GM18861 (cell line): Measurements from ENCODE around the gene TMEM254.
"Not testable (repeated sequence)": the region's sequence is repeated elsewhere in the genome, so short reads cannot be mapped to it uniquely, and the experiment has no call there.

Experiments
- ATAC-seq: cut with Tn5 transposase; IDR thresholded peaks from one replicate; pipeline ENCODE4 v1.9.1; 2021; ENCODE audit not compliant: unreplicated experiment

The TMEM254 gene

GRCh38 chr10:80075781-80076180, 2.7 kb upstream of the TMEM254 start:
- no peak for ATAC-seq

GRCh38 chr10:80077869-80078447, 507 bp upstream of the TMEM254 start:
- no peak for ATAC-seq

DNA sequence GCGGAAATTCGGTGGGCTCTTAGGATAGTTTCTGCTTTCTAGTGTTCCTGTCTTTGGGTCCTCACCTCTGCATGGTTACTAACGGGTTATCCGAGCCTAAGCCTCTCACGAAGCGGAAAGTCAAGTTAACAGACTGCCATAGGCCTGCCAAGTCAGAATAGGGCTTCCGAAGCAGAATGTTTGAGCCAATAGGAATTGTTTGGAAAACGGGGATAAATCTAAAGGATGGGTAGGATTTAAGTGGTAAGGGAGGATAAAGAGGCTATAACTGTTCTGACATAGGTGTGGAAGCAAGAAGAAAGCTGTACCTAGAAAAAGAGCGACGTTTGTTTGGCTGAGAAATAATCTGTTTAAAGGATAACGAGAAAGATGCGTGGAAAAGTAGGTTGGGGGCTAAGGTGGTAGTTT, 851 bp downstream of the TMEM254 start:
- ATAC-seq: no peak

- ATAC-seq: no peak
Observed at GRCh38 chr10:80081026-80081425, 2.6 kb downstream of the TMEM254 start.

- no peak for ATAC-seq
Observed at GRCh38 chr10:80081801-80082750, 3.6 kb downstream of the TMEM254 start.

DNA sequence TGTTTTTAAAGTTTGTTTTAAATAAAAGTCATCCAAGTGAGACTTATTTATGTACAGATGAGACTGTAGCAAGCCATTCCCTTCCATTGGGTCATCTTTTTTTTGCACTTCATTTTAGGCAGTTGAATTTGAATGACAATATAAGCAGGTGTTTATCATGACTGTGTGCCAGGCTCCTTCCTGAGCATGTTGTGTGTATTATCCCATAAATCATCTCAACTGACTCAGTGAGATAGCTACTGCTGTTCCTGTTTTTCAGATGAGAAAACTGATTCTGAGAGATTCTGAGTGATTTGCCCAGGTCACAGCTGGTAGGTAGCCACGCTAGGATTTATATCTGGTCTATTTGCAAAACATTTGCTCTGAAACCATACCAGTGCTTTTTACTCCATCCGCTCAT, 11.7 kb downstream of the TMEM254 start:
- no peak for ATAC-seq

- no peak for ATAC-seq
Observed at GRCh38 chr10:80094231-80094630, 15.8 kb downstream of the TMEM254 start.

DNA sequence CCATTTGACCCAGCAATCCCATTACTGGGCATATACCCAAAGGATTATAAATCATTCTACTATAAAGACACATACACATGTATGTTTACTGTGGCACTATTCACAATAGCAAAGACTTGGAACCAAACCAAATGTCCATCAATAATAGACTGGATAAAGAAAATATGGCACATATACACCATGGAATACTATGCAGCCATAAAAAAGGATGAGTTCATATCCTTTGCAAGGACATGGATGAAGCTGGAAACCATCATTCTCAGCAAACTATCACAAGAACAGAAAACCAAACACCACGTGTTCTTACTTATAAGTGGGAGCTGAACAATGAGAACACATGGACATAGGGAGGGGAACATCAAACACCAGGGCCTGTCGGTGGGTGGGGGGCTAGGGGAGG, 19.8 kb downstream of the TMEM254 start:
- not testable (repeated sequence) for ATAC-seq

- ATAC-seq: not testable (repeated sequence)
Observed at GRCh38 chr10:80099295-80099694, 20.8 kb downstream of the TMEM254 start.

DNA sequence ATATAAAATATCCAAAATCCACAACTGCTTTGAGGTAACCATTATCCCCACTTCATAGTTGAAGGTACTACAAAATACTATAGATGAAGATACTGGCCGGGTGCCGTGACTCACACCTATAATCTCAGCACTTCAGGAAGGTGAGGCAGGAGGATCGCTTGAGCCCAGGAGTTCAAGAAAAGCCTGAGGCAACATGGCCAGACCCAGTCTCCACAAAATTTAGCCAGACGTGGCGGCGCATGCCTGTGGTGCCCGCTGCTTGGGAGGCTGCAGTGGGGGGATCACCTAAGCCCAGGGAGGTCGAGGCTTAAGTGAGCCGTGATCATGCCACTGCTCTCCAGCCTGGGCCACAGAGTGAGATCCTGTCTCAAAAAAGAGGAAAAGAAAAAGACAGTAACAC, 21.7 kb downstream of the TMEM254 start:
- no peak for ATAC-seq

DNA sequence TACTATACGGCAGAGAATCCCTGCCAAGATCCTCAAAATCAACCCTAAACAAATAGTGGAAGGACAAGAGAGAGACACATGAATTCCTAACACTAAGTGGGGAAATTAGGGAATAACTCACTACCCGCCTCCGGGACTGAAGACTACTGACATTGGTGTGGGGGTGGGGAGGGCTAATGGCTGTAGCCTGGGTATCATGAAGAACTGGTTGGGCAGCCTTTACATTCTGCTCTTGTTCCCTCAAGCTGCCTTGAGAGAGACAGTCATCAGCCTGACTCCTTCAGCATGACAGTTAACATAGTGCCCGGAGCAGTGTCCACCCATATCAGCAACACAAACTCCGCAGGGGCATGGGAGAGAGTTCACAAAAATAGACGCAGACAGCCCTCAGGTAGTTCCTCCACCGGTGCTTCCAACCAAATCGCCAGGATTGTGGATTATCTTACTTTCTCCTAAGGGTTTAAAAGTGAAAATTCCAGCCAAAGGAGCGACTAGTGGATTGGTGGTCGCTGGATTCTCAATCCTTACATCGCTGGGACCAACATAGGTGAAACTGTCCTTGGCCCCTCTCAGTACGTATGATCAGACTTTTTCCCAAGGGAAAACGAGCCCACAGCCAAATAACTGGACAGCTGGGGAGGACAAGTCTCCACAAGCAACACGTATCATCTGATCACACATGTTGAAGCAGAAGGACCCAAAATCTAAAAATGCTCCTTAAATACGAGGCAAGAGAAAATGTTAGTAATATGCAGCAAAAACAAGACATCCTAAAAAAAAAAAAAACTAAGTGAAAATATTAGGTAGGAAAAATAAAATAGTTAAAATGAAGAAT, 22.6 kb downstream of the TMEM254 start:
- ATAC-seq: no peak

DNA sequence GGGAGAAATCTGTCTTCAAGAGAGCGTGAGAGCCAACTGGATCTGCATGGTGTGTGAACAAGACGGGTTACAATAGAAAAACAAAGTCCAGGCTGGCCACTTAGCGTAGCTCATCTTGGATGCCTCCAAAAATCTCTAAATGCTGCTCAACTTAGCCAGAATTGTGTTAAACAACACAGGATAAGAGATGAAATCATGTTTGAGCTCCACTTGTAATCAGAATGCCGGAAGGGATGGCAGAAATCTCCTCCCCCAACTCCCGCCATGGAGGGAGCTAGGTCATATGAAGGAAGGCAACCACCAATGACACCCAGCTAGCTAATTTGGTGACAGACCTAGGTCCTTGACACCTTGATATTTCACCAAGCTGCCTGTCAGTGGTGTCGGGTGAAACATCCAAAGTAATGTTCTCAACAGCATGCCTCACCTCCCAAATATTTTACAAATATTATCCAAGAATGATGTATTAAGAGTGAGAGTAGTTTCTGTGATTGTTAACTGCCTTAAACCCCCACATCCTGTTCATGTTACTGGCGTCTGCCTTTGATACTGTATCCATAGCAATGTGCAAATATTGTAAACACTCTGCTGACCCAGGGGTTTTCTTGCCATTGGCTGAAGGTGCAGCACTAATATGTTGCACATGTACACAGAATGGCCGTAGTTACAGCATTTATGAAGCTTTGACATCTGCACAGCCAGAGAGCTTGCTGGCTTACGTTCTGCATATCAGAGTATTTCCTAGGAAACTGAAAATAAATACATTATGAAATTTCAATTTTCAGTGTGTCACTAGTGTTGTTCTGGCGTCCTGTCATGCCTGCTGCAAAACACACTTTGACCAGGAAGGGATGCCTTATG, 25.8 kb downstream of the TMEM254 start:
- ATAC-seq: peak; percentile 72

DNA sequence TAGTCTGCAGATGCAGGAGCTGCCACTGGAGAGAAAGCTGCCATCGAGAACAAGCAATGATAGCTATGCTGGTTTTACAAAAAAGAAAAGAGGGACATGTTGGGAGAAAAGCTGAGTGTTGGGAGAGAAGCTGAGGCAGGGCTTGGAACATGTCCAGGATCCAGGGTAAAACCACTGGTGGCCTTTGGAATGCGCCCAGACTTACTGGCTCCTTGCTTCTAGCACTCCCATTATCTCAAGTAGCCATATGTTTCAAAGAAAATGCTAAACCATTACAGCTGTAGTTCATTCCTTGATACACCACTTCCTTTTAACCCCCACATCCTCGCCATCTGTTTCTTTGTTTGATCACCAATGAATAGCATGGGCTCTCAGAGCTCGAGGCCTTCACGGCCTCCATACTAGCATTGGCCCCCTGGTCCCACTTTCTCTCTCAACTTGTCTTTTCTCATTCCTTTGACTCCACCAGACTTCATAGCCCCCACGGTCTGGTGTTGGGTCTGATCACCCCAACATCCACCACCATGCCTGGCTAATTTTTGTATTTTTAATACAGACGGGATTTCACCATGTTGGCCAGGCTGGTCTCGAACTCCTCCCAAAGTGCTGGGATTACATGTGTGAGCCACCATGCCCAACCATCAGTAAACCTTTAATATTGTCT, 30.2 kb downstream of the TMEM254 start:
- no peak for ATAC-seq

DNA sequence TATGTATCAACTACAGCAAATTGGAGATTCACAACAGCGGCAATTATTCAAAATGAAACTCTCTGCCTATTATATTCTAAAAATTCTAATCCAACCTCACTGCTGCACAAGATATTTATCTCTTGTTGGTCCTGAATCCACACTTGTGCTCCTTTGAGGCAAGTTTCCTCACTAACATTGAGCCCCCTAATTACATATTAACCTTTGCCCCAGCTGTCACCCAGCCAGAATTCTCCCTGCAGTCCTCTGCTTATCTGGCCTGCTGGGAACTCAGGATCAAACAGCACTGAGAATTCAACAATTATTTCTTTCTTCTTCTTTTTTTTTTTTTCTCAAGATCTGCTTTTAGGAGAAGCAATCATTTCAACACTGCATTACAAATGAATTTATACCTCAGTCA, 32.5 kb downstream of the TMEM254 start:
- ATAC-seq: no peak

DNA sequence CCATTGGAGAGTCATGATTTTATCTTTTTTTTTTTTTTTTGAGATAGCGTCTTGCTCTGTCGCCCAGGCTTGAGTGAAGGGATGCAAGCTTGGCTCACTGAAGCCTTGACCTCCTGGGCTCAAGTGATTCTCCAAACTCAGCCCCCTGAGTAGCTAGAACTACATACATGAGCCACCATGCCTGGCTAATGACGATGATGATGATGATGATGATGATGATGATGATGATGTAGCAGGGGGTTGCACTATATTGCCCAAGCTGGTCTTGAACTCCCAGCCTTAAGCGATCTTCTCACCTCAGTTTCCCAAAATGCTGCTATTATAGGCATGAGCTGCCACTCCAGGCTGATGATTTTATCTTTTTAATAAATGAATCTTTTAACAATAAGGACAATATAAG, 40.2 kb downstream of the TMEM254 start:
- ATAC-seq: no peak

DNA sequence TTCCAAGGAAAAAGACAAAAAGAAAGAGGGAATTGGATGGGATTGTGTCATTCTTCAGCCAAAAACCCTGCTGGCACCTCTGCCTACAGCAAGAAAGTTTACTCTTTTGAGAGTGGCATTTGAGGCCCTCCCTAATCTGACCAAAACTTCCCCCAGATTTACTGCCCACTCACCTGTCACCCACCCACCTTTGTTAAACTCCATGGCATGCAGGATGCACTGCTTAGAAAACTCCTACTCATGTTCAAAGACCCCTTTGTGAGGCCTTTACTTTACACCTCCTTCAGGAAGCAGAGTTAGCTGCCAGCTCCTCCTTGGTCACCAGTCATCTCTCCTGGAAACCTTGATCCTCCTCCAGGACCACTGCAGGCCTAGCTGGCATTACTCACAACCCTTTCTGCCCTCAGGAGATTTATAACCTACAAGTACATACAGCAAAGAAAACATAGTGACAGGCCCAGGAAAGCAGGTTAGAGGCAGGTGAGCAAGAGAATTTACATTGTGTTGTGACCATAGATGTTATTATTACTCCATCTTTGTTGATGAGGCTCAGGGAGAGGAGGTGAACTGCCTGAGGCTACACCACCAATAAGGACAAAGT, 43.7 kb downstream of the TMEM254 start:
- ATAC-seq: no peak

DNA sequence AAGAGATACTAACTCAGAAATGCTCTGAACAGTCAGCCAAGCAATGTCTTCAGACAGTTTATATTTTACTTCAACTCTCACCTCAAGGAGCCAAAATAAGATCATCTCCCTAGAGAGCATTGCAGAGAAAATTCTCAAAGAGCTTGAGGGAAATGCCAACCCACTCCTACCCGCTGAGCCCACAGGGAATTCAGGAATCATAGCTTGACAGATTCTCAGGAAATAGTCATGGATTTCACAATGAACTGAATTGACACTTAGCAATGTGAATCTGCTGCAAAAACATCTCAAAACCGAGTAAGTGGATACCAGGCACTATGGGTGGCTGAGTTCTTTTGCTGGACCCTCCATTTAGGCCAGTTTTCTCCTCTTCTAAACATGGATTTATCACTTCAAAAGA, 44.3 kb downstream of the TMEM254 start:
- no peak for ATAC-seq

DNA sequence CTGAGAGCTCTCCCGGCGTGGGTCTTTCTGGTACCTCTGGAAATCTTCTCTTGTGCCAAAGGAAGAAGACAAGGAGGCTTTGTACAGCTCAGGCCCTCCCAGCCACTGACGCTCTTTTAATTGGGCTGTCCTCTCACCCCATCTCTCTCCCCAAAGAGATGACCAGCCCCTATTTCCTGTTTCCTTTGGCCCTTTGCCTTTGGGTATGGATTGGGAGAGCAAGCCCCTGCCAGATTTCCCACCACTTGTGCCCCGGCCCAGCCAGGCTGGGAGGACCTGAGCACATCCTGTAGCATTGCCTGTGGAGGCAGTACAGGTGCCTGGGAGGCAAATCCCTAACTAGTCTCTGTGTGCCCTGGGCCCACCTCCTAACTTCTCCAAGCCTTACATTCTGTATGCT, 48.4 kb downstream of the TMEM254 start:
- no peak for ATAC-seq

GRCh38 chr10:80131499-80131901, 53.0 kb downstream of the TMEM254 start:
- no peak for ATAC-seq
